GM19397 (cell line): ENCODE measurements around the gene OR12D2.
"Not testable (repeated sequence)": the region's sequence is repeated elsewhere in the genome, so short reads cannot be mapped to it uniquely, and the experiment has no call there.

Experiments
- ATAC-seq: cut with Tn5 transposase; IDR thresholded peaks from one replicate; pipeline ENCODE4 v1.9.1; 2021; ENCODE audit warnings: mild to moderate bottlenecking, moderate library complexity; ENCODE audit not compliant: unreplicated experiment

Gene OR12D2, protein sequence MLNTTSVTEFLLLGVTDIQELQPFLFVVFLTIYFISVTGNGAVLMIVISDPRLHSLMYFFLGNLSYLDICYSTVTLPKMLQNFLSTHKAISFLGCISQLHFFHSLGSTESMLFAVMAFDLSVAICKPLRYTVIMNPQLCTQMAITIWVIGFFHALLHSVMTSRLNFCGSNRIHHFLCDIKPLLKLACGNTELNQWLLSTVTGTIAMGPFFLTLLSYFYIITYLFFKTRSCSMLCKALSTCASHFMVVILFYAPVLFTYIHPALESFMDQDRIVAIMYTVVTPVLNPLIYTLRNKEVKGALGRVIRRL

GRCh38 chr6:29395331-29395730 lies at the start of gene OR12D2:
Gene OR12D2, plus strand, starts transcription at chr6:29395631. Its CDS starts 1,069 bp downstream, at chr6:29396700.
- no peak for ATAC-seq

DNA sequence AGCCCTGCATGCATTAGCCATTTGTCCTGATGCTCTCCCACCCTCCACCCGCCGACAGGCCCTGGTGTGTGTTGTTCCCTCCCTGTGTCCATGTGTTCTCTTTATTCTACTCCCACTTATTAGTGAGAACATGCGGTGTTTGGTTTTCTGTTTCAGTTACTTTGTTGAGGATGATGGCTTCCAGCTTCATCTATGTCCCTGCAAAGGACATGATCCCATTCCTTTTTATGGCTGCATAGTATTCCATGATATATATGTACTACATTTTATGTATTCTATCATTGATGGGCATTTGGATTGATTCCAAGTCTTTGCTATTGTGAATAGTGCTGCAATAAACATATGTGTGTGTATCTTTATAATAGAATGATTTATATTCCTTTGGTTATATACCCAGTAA lies 46.1 kb upstream of the OR12D2 start:
- ATAC-seq: not testable (repeated sequence)

GRCh38 chr6:29354980-29355379 lies 40.5 kb upstream of the OR12D2 start:
- no peak for ATAC-seq

DNA sequence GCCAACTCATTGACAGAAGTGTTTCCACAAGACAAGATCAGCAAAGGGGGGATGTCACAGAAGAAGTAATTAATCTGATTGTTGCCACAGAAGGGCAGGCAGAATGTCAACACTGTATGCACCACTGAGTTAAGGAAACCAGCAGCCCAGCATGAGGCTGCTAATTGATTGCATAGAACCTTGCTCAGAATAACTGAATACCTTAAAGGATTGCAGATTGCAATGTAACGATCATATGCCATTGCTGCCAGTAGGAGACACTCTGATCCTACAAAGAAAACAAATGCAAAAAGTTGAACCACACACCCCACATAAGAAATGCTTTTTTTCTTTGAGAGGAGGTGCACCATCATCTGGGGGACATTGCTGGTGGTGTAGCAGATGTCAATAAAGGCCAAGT lies 39.8 kb upstream of the OR12D2 start:
- ATAC-seq: no peak

GRCh38 chr6:29368765-29369164 lies 26.7 kb upstream of the OR12D2 start, which contains the start of gene OR5V1:
Gene OR5V1, minus strand, starts transcription at chr6:29368865. Its CDS starts 12,670 bp downstream, at chr6:29356195.
- ATAC-seq: no peak

DNA sequence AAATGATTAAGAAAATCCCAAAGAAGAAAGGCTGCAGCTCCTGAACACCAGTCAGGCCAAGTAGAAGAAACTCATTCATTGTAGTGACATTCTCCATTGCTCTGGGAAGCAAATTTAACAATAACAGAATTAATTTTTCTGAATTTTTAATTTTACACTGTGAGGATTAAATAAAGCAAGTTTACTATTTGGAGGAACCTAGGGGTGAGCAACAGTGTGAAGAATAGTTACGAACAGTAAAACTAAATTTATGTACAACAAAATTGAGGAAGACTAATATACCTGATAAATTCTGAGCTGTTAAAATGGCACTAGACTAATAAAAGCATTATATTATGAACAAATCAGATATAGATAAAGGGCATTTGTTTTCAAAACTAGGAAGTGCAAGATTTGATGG lies 20.2 kb upstream of the OR12D2 start, which contains the start of gene OR12D3:
TSS of gene OR12D3 (minus strand) at position 101 of the 400 bp plus-strand sequence. CDS start at position 97, 4 bp downstream.
- ATAC-seq: no peak

- ATAC-seq: no peak
These were observed 19.4 kb upstream of the OR12D2 start for GRCh38 chr6:29376003-29376402.

DNA sequence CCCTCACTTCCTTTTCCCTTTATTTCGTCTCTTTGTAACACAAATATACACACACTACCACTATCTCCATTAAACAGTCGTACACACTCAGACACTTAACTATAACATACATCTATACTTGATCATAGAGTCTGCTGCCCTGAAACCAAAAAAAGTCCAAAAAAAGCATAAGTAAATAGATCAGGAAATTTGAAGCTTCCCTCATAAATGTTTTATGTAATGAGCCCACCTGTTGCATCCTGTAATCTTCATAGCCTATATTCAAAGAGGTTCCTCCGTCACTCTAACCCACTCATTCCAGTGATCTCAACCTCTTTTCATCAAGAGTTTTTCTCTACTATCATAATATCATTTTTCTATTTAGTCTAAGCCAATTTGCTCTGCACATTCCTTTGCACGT lies 6.9 kb upstream of the OR12D2 start:
- no peak for ATAC-seq

GRCh38 chr6:29399525-29399924 lies 4.1 kb downstream of the OR12D2 start:
- no peak for ATAC-seq

GRCh38 chr6:29403801-29404200 lies 8.4 kb downstream of the OR12D2 start:
- ATAC-seq: no peak

DNA sequence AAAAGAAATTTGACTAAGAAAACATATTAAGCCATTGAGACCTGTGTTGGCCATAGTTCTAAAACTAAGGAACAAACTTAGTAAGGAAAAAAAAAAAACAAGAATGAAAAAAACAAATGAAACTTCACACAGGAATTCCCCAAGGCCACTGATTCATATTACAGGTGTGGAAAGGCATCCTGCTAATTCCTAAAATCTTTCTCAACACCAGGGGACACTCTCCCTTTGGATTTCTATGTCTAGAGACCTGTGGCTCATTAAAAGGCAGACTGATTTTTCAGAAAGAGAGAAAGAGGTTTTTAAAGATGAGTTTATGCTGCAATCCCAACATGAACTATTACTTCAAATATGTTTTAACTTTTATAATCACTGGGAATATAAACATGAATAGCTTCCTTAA lies 19.2 kb downstream of the OR12D2 start, which contains the start of gene OR12D1:
TSS of gene OR12D1 (plus strand) at position 341 of the 400 bp plus-strand sequence.
- no peak for ATAC-seq

GRCh38 chr6:29419516-29419915 lies 24.1 kb downstream of the OR12D2 start:
- ATAC-seq: no peak

DNA sequence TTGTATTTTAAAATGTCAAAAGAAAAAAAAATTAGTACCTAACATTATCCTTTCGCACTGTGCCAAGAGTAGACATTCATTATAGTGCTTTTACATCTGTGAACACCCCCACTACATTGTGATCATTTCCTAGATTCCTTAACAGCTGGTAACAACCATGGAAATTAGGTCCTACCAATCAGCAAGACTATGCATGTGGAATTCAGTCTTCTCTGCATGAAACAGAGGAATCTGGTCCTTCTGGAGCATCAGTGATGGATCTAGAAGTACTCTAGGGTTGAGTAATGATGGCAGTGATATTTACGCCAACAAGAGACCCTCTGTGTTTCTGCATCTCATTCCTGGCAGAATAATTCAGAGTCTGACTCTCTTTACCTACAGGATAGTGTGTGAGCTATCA lies 28.7 kb downstream of the OR12D2 start:
- ATAC-seq: no peak

DNA sequence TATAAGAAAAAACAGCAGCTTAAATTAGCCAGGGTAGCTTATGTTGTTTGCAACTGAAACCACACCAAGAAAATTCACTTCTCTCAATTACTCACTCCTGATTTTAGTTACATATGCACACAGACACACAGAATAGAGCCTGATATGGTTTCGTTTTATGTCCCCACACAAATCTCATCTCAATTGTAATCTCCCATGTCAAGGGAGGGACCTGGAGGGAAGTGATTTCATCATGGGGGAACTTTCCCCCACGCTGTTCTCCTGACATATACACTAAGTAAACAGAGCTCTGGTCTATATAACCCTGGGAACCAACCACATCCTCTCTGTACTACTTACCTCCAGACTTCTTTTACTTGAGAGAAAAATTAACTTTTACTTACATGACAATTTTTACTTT lies 29.1 kb downstream of the OR12D2 start:
- no peak for ATAC-seq

- no peak for ATAC-seq
These were observed 29.6 kb downstream of the OR12D2 start for GRCh38 chr6:29425075-29425474.

DNA sequence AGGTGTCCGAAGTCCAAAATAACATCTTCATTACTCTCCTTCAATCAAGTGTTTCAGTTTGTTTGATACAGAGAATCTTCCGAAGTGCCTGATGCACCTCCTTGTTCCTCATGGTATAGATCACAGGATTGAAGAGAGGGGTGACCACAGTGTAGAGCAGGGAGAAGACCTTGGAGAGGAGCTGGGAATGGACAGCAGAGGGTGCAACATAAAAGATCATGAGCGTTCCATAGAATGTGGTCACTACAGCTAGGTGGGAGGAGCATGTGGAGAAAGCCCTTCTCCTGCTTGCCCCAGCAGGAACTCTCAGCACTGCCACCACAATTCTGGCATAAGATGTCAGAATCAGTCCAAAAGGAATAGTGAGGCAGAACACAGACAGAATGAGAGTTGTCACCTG lies 31.2 kb downstream of the OR12D2 start:
- ATAC-seq: no peak

DNA sequence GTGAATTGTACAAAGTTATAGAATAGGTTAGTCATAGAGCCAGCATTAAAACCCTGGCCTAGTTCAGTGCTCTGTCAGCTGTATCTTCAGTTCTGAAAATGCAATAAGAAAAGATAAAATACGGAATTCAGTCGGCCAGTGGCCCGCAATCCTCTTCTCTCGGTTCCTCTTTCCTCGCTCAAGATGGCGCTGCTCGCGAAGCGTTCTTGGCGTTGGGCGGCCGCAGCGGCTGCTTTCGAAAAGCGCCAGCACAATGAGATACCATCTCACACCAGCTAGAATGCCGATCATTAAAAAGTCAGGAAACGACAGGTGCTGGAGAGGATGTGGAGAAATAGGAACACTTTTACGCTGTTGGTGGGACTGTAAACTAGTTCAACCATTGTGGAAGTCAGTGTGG lies 41.3 kb downstream of the OR12D2 start:
- not testable (repeated sequence) for ATAC-seq

- no peak for ATAC-seq
These were observed 43.6 kb downstream of the OR12D2 start, which contains the start of gene OR10C1 for GRCh38 chr6:29439006-29439405. Gene OR10C1, plus strand, starts transcription at chr6:29439306. Its CDS starts 710 bp downstream, at chr6:29440016.

GRCh38 chr6:29442719-29443118 lies 47.3 kb downstream of the OR12D2 start:
- ATAC-seq: no peak

DNA sequence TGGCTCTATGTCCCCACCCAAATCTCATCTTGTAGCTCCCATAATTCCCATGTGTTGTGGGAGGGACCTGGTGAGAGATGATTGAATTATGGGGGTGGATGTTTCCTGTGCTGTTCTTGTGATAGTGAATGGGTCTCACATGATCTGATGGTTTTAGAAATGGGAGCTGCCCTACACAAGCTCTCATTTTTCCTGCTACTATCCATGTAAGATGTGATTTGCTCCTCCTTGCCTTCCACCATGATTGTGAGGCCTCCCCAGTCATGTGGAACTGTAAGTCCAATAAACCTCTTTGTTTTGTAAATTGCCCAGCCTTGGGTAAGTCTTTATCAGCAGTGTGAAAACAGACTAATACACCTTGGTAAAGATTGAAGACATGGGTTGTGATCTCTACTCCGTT lies 48.6 kb downstream of the OR12D2 start:
- ATAC-seq: not testable (repeated sequence)
